ENCODE measurements around the gene ARHGAP28.

DNA sequence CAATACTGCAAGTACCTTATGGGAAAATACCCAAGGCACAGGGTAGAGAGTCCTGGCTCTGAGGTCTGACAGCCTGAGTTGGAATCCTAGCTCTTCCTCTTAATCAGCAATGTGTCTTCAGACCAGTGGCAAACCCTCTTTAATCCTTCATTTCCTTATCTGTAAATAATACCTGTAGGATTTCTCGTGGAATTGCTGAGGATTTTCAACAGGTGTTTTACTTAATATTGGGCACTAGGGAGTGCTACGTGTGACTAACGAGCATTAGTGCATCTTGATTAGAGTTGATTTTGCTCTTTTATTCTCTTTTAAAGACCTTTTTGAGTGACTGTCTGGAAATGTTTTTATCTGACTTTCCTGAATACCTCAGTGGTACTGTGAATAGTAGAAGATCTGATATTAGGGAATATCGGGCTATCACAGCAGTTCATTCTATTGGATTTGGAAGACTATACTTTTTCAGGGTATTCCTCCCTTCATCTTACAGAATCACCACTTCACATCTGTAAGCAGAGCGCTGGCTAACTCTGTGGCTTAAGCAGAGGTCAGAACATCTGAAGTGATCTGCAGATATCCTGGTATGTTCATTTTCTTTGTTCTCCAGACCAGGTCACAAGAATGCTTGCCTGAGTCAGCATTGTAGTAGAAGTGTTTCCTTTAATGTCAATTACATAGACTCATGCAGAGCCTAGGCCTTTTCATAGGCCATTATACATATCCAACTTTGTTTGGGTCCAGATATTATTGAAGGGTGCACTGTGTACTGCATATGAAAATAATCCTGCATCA is 49.1 kb downstream of the ARHGAP28 start:
- TF ChIP-seq, protein P1, sequence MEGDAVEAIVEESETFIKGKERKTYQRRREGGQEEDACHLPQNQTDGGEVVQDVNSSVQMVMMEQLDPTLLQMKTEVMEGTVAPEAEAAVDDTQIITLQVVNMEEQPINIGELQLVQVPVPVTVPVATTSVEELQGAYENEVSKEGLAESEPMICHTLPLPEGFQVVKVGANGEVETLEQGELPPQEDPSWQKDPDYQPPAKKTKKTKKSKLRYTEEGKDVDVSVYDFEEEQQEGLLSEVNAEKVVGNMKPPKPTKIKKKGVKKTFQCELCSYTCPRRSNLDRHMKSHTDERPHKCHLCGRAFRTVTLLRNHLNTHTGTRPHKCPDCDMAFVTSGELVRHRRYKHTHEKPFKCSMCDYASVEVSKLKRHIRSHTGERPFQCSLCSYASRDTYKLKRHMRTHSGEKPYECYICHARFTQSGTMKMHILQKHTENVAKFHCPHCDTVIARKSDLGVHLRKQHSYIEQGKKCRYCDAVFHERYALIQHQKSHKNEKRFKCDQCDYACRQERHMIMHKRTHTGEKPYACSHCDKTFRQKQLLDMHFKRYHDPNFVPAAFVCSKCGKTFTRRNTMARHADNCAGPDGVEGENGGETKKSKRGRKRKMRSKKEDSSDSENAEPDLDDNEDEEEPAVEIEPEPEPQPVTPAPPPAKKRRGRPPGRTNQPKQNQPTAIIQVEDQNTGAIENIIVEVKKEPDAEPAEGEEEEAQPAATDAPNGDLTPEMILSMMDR (conservative IDR thresholded peaks at IDR 0.05; ENCODE audit: low read depth, low read length) = no peak
- TF ChIP-seq EZH2 (IDR thresholded peaks at IDR 0.05; ENCODE audit: borderline replicate concordance, low read depth, low read length, poor library complexity, severe bottlenecking) = no peak

All from A673 (cell line).